ENCODE results near the gene DIAPH2. TPM values are rescaled to one million over a fixed set of nuclear protein-coding genes. Genes with fewer than 3 reads are reported as not detected.

DIAPH2 gene
- total RNA-seq, 2 experiments from 2014 or later, result 11.0 to 11.8 TPM

DNA sequence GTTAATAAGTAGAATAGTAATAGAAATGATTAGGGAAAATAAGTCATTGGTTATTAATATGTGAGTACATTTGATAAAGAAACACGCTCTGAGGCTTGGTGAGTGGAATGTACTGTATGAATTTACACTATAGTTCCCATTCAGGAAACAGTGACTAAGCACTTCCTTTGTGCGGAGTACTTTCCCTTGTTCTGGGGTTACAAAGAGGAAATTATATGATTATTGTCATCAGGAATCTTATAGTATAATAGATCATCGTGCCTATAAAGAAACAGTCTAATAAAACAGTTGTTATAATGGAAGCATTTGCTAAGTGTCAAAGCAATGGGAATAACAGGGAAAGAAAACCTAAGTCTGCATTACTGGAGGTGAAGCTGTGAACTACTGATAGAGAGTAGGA is 337.0 kb downstream of the DIAPH2 start:
- H3K4me3 Mint-ChIP-seq, result no peak overlapping the region
- H3K27me3 Mint-ChIP-seq, result no peaks in the 10 kb centered on the region
- CTCF ChIA-PET, result no interaction called here
- no peak for DNase-seq
- no peak overlapping the region for H3K27ac Mint-ChIP-seq
- no peaks in the 10 kb centered on the region for H3K36me3 Mint-ChIP-seq (ENCODE audit: low read depth)
- H3K9me3 Mint-ChIP-seq, result no peaks in the 10 kb centered on the region
- POLR2A ChIA-PET, result no interaction called here
- H3K4me1 Mint-ChIP-seq, result no peaks in the 10 kb centered on the region

DNA sequence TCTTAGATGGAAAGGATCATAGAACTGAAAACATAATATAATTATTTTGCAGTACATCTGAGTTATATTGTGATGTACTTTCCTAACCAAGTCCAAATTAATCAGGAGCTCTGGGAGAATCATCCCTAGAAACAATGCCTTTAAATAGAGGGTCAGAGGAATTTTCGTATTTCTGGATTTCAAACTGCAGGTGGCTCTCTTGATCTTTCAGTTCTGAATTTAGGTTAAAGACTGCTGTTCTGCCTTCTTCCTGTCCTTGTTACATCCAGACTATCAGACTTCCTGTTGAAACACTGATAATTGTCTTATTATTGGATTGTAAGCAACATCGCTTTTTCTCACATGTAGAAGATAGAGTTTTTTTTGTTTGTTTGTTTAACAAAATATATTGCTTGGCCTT is 341.8 kb downstream of the DIAPH2 start:
- ChIA-PET CTCF (no interaction called here), POLR2A (no interaction called here)
- Mint-ChIP-seq H3K4me3 (no peak overlapping the region), H3K9me3 (no peaks in the 10 kb centered on the region), H3K4me1 (no peaks in the 10 kb centered on the region), H3K36me3 (ENCODE audit: low read depth) (no peaks in the 10 kb centered on the region), H3K27ac (no peak overlapping the region), H3K27me3 (no peaks in the 10 kb centered on the region)
- no peak for DNase-seq

DNA sequence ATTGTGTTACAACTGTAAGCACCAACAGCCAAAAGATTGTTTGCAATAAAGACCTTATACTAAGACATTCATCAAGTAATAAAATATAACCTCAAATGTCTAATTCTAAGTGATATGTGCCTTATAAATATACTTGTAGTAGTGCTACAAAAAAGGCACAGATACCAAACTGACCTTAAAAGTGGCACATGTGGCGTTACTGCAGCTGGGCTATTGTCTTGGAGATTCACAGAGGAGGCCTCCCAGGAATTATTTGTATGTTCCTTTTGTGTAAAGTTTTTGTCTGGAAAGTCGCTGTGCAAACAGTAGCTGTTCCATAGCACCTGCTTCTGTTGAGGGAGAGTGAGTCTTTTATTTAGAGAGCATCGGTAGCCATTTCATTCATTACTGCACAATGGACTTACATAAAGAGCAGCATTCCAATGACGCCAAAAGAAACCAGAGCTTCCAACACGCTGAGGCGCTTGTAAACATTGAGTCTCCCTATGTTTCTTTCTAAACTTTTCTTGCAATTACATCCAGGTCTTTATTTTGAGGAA is 342.8 kb downstream of the DIAPH2 start:
- Mint-ChIP-seq H3K36me3 (ENCODE audit: low read depth) (no peaks in the 10 kb centered on the region), H3K27ac (no peak overlapping the region), H3K4me3 (no peak overlapping the region), H3K4me1 (no peaks in the 10 kb centered on the region), H3K9me3 (no peaks in the 10 kb centered on the region), H3K27me3 (no peaks in the 10 kb centered on the region)
- ChIA-PET CTCF (interaction anchor here (1.3 kb wide), 1 partner anchor 658 kb away, joined by 3 read pairs; no protein-coding TSS in a partner anchor), POLR2A (no interaction called here)
- no peak for DNase-seq

DNA sequence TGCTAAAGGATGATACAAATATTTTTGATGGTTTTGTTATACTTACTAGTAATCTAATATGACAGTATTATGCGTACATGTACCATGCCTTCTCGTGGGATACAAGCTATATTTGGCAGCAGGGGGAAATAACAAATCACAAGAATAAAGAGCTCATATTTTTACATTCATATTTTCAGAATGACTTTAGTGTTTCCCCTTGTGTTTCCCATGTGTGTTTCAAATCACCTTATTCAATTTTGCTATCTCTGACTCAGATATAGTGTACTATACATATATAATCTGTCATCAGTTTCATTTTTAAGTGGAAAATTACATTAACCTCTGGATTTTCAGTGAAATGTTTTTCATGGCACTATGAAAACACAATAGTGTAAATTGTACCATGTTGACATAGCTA is 345.8 kb downstream of the DIAPH2 start:
- Mint-ChIP-seq H3K4me1 (no peaks in the 10 kb centered on the region), H3K27ac (no peak overlapping the region), H3K9me3 (no peaks in the 10 kb centered on the region), H3K4me3 (no peak overlapping the region), H3K27me3 (no peaks in the 10 kb centered on the region), H3K36me3 (ENCODE audit: low read depth) (no peaks in the 10 kb centered on the region)
- no peak for DNase-seq
- POLR2A ChIA-PET, result no interaction called here
- CTCF ChIA-PET, result no interaction called here

DNA sequence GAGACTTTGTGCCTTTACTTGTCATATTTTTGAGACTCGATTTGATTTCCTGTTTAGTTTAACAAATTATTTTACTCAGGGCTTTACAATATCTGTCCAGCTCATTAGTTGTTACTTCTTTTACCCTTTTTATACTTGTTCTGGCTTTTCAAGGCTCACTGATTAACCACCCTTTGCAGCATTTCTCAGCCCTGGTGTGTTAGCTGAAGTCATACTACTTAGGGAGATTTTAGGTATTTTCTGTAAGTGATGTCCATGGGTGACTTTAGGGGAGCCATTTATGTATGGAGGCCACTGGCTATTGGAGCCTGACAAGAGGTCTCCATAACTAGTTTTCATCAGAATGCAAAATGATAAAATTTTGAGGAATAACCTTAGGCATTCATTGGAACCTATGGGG is 346.3 kb downstream of the DIAPH2 start:
- Mint-ChIP-seq H3K4me1 (no peaks in the 10 kb centered on the region), H3K27me3 (no peaks in the 10 kb centered on the region), H3K36me3 (ENCODE audit: low read depth) (no peaks in the 10 kb centered on the region), H3K27ac (no peak overlapping the region), H3K9me3 (no peaks in the 10 kb centered on the region), H3K4me3 (no peak overlapping the region)
- no peak for DNase-seq
- ChIA-PET CTCF (no interaction called here), POLR2A (no interaction called here)

DNA sequence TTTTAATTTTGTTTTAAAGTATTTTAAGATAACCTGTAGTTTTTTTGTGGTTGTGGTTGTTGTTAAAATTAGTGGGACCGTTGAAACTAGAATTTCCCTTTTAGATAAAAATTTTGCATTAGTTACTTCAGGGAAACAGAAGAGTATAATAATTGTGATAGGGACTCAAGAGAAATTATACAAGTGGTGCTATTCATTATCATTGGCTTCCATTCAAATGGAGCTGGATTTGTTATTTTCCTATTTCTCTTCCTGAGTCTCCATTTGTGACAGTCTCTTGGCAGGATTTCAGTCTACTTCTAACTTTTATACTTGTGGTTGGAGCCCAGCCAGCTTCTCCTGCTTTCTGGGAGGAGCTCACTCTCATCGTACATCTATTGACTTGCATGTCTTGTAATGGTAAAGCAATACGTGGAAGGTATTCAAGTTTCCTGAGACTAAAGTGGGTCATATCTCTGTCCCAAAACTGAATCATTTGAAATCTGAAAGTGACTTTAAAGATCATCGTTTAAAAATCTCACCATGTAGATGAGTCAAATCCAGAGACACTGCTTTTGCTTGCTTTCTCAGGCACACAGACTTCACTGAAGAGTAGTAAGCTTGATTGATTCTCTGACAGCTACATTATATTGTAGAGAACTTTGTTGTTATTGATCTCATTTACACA is 354.9 kb downstream of the DIAPH2 start:
- CTCF ChIA-PET, result no interaction called here
- H3K4me3 Mint-ChIP-seq, result no peak overlapping the region
- H3K9me3 Mint-ChIP-seq, result no peaks in the 10 kb centered on the region
- no peaks in the 10 kb centered on the region for H3K27me3 Mint-ChIP-seq
- no peak overlapping the region for H3K27ac Mint-ChIP-seq
- H3K36me3 Mint-ChIP-seq (ENCODE audit: low read depth), result no peaks in the 10 kb centered on the region
- no peak for DNase-seq
- POLR2A ChIA-PET, result no interaction called here
- peaks cover 9% of the 10 kb centered on the region for H3K4me1 Mint-ChIP-seq

DNA sequence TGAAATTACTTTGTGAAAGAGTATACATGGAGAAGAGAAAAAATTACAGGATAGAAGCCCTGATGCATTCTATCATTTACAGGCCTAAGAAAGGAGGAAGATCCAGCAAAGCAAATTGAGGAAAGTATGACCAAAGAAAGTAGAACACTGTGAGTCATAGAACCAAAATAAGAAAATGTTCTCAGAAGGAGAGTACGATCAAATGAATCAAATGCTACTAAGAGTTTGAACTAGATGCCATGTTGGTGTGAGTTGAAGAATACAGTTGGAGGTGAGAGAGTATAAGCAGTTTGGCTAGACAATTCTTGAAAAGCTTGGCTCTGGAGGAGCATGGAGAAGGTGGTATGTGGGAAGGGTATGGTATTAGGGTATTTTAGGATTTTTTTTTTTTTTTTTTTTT is 360.8 kb downstream of the DIAPH2 start:
- Mint-ChIP-seq H3K36me3 (ENCODE audit: low read depth) (no peaks in the 10 kb centered on the region), H3K27ac (no peak overlapping the region), H3K9me3 (no peaks in the 10 kb centered on the region), H3K4me1 (no peaks in the 10 kb centered on the region), H3K27me3 (no peaks in the 10 kb centered on the region), H3K4me3 (no peak overlapping the region)
- POLR2A ChIA-PET, result no interaction called here
- no peak for DNase-seq
- CTCF ChIA-PET, result no interaction called here

DNA sequence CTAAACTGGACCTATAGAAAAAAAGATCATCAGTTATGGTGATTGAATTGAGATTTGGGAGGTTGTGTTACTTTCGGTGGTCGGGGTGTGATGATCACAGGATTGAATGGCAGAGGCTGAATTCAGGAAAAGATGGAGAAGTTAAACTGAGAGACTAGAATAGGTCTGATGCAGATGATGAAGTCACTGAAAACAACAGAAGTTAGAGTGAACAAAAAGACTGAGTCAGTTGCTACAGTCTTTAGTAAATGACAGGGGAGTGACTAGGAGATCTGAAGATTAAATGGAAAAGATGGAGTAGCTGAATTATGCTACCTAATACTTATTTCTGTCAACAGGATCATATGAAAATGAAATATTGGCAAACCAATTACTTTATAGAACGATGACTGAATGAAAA is 362.2 kb downstream of the DIAPH2 start:
- Mint-ChIP-seq H3K4me1 (peaks cover 1% of the 10 kb centered on the region), H3K27me3 (no peaks in the 10 kb centered on the region), H3K9me3 (no peaks in the 10 kb centered on the region), H3K4me3 (no peak overlapping the region), H3K36me3 (ENCODE audit: low read depth) (no peaks in the 10 kb centered on the region), H3K27ac (no peak overlapping the region)
- DNase-seq, result no peak
- ChIA-PET POLR2A (no interaction called here), CTCF (no interaction called here)

DNA sequence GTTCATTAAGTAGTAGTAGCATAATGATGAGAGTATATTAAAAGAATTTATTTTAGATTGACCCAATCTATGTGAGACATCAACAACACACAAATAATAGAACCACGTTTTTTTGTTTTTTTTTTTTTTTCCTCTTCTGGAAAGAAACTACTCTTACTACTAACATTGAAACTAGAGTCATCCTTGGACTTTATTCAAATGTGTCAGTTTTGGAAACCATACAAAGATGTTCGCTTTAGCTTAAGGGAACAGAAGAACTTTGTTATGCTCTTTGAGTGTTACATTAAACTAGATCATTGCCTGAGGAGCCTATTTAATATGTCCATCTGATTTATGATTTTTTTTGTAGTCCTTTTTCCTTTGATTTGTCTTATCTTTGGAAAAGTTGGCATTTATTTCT is 365.8 kb downstream of the DIAPH2 start:
- Mint-ChIP-seq H3K27ac (no peak overlapping the region), H3K36me3 (ENCODE audit: low read depth) (no peaks in the 10 kb centered on the region), H3K4me1 (peaks cover 5% of the 10 kb centered on the region), H3K9me3 (no peaks in the 10 kb centered on the region), H3K4me3 (no peak overlapping the region), H3K27me3 (no peaks in the 10 kb centered on the region)
- DNase-seq, result no peak
- CTCF ChIA-PET, result no interaction called here
- POLR2A ChIA-PET, result no interaction called here

DNA sequence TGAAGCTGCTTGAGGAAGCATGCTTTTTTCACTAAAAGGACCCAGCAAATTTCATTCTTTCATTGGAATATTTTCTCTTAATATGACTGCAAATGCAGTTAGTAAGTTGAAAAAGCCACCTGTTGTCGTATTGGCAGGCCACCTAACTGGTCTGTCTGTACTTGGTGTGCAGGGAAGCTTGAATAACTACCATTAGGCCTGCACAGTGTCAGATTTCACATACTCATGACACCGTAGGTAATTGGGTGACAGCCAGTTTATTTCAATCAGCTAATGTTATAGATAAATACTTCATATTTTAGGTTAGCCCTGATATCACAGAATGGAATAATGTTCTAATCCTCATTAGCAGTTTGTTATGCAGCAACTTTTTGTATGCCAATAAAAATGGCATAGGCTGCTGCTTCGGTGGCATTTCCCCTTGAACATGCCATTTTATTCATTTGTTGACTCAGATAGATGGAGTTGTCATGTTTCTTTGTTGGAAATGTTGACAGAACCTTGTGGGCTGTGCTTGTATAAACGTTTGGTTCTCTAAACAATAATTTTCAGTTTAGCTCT is 372.8 kb downstream of the DIAPH2 start:
- ChIA-PET POLR2A (no interaction called here), CTCF (no interaction called here)
- Mint-ChIP-seq H3K27me3 (no peaks in the 10 kb centered on the region), H3K4me1 (peaks cover 14% of the 10 kb centered on the region), H3K36me3 (ENCODE audit: low read depth) (no peaks in the 10 kb centered on the region), H3K27ac (no peak overlapping the region), H3K4me3 (no peak overlapping the region), H3K9me3 (no peaks in the 10 kb centered on the region)
- no peak for DNase-seq

DNA sequence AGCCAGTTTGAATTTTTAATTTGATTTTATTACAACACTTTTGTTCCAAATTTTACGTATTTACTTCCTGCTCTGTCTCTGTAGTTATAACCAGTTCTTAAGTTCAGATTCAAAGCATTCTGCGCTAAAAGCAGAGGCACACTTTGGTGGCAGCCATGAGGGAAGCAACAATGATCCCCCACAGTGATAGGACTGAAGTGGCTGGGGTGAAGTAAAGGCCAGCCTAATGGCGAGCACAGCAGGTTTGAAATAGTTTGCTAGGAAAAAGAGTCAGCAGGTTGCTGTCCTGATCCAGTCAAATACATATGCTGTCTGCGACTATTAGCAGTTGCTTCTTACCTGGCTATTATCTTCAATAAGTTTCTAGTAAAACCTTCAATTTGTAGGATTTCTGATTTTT is 375.4 kb downstream of the DIAPH2 start:
- CTCF ChIA-PET, result no interaction called here
- no peaks in the 10 kb centered on the region for H3K36me3 Mint-ChIP-seq (ENCODE audit: low read depth)
- no peak overlapping the region for H3K27ac Mint-ChIP-seq
- POLR2A ChIA-PET, result no interaction called here
- no peak for DNase-seq
- no peak overlapping the region for H3K4me3 Mint-ChIP-seq
- H3K4me1 Mint-ChIP-seq, result peaks cover 14% of the 10 kb centered on the region
- no peaks in the 10 kb centered on the region for H3K9me3 Mint-ChIP-seq
- H3K27me3 Mint-ChIP-seq, result no peaks in the 10 kb centered on the region

DNA sequence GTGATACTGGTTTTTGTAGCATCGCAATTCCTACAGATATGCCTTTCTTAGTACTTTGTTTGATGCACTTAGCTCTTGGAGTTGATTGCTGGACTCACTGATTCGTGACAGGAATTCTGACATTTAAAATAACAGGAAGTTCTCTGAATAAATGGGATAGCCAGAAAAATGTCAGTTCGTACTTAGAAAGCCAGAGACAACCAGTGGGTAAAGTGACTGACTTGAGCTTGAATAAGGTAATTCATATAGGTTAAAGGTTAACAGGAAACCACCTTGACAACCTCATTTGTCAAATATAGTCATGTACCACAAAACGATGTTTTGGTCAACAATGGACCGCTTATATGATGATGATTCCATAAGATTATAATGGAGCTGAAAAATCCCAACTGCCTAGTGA is 380.4 kb downstream of the DIAPH2 start:
- H3K4me1 Mint-ChIP-seq, result peaks cover 2% of the 10 kb centered on the region
- POLR2A ChIA-PET, result no interaction called here
- CTCF ChIA-PET, result no interaction called here
- H3K27ac Mint-ChIP-seq, result no peak overlapping the region
- no peaks in the 10 kb centered on the region for H3K27me3 Mint-ChIP-seq
- no peak overlapping the region for H3K4me3 Mint-ChIP-seq
- no peak for DNase-seq
- H3K9me3 Mint-ChIP-seq, result no peaks in the 10 kb centered on the region
- no peaks in the 10 kb centered on the region for H3K36me3 Mint-ChIP-seq (ENCODE audit: low read depth)

DNA sequence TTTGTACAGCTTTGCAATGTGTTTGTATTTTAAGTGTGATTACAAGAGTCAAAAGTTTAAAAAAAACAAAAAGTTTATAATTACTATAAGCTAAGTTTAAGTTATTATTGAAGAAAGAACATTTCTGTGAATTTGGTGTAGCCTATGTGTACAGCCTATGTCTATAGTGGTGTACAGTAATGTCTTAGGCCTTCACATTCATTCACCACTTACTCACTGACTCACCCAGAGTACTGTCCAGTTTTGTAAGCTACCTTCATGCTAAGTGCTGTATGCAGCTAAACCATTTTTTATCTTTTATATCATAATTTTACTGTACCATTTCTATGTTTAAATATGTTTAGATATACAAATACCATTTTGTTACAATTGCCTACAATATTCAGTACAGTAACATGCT is 381.3 kb downstream of the DIAPH2 start:
- no peak overlapping the region for H3K27ac Mint-ChIP-seq
- H3K4me3 Mint-ChIP-seq, result no peak overlapping the region
- ChIA-PET CTCF (no interaction called here), POLR2A (no interaction called here)
- peaks cover 2% of the 10 kb centered on the region for H3K4me1 Mint-ChIP-seq
- no peaks in the 10 kb centered on the region for H3K27me3 Mint-ChIP-seq
- H3K36me3 Mint-ChIP-seq (ENCODE audit: low read depth), result no peaks in the 10 kb centered on the region
- no peak for DNase-seq
- H3K9me3 Mint-ChIP-seq, result no peaks in the 10 kb centered on the region

DNA sequence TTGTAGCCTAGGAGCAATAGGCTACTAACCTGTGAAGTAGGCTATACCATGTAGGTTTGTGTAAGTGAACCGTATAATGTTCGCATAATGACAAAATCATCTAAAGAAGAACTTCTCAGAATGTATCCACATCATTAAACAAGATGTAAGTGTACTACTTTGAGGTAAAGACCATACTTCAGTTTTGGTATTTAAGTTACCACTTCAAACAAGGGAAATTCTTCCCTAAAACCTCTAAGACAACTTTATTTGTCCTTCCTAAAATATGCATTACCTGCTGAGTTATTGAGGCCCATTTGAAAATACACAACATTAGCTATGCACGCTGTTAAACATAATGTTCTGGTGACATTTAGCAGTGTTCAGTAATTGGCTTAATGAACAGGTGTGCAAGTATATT is 381.7 kb downstream of the DIAPH2 start:
- Mint-ChIP-seq H3K9me3 (no peaks in the 10 kb centered on the region), H3K4me3 (no peak overlapping the region), H3K27me3 (no peaks in the 10 kb centered on the region), H3K36me3 (ENCODE audit: low read depth) (no peaks in the 10 kb centered on the region), H3K4me1 (peaks cover 2% of the 10 kb centered on the region), H3K27ac (no peak overlapping the region)
- ChIA-PET CTCF (no interaction called here), POLR2A (no interaction called here)
- no peak for DNase-seq
